GM18498 (cell line): Measurements from ENCODE around the gene SAG.
"Not testable (repeated sequence)": the region's sequence is repeated elsewhere in the genome, so short reads cannot be mapped to it uniquely, and the experiment has no call there.

ENCODE experiments used
- ATAC-seq: cut with Tn5 transposase; IDR thresholded peaks from one replicate; pipeline ENCODE4 v1.9.1; 2021; ENCODE audit warnings: mild to moderate bottlenecking, moderate library complexity; ENCODE audit not compliant: unreplicated experiment

The SAG gene

DNA sequence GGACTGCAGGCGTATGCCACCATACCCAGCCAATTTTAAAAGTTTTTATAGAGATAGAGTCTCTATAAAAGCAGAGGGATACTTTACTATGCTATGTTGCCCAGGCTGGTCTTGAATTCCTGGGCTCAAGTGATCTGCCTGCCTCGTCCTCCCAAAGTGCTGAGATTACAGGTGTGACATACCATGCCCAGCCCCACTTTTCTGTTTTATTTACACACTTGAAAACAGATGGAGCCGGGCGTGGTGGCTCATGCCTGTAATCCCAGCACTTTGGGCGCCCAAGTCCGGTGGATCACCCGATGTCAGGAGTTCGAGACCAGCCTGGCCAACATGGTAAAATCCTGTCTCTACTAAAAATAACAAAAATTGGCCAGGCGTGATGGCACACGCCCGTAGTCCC, 67.2 kb downstream of the SAG start:
- ATAC-seq = not testable (repeated sequence)

DNA sequence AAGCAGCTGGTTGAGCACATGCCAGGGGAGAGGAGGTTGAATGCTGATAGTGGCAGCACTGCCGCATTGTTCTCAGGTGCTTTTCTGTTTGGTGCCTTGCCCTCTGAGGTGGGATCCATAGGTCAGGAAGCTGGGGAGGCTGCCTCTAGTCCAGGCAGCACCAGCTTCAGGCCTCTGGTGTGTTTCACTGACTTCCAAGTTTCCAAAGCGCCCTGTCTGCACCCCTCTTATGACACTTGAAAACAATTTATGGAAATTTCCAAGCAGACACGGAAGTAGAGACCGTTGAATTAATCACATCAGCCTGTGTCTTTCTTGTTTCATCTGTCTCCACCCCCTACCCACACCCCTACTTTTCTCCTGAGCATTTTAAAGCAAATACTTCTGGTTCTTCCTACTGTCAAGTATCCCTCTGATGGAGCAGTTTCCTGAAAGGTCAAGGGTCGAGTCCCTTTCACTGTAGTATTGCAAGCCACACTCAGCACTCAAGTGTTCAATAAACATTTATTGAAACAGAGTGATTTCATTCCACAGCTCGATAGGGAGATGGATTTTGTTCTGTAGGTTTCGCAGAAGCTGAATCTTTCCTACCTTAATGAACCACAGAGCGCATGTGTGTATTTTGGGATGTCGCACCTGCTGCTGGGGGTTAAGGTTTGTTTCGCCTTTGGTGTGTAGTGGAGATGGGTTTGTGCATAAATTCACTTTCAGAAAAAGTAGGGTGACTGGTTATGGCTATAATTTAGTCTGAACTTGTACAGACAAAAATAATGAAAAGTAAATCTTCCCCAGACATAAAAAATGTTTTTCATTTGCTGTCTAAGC, 68.1 kb downstream of the SAG start:
- peak; percentile 41 for ATAC-seq

DNA sequence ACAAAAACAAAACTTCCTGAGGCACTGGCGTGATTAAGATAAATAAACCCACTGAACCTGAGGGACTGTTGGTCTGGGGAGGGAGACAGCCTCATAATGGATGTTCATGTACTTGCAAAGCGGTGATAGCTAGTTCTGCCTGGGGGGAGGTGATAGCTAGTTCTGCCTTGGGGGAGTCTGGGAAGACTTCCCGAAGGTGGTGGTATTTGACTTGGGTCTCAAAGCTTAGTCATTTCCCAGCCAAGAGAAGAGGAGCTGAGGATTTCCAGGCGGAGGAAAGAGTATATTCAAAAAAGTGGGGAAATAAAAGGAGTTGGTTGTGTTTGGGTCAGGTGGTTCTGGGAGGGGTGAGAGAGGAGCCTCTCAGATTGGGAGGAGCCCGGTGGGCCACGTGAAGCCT, 71.4 kb downstream of the SAG start:
- no peak for ATAC-seq

GRCh38 chr2:233379441-233379840, 71.8 kb downstream of the SAG start:
- ATAC-seq = no peak

DNA sequence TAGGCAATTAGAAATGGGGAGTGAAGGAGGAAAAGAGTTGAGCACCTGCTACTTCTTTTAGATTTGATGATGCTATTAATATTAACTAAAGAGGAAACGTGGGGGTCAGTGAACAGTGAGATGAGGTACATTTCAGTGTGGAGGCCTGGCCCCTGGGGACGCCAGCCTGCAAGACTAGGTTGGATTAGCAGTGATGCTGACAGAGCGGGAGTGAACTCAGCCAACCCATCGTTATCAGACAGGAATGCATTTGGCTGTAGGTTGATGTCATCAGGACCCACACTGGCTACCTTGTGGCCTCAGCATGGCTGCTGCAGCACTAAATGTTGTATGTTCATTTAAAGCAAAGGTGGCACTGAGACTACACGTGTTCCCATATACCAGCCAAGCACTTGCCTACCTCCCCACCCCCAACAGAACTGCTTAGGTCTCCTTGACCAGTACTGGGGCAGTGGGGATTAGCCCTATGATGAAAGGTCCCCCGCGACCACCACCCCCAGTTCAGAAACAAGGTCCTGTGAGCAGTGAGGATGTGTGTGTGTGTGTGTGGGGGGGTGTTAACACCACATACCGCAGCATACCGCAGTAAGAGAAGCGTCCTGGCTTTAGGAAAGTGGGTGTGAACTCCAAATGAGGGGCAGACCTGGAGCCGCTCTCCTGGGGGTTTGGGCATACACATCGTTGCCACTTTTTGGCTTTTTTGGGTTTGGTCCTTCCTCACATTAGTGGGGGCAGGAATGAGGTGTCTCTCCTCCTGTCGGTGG, 72.7 kb downstream of the SAG start:
- ATAC-seq = no peak

DNA sequence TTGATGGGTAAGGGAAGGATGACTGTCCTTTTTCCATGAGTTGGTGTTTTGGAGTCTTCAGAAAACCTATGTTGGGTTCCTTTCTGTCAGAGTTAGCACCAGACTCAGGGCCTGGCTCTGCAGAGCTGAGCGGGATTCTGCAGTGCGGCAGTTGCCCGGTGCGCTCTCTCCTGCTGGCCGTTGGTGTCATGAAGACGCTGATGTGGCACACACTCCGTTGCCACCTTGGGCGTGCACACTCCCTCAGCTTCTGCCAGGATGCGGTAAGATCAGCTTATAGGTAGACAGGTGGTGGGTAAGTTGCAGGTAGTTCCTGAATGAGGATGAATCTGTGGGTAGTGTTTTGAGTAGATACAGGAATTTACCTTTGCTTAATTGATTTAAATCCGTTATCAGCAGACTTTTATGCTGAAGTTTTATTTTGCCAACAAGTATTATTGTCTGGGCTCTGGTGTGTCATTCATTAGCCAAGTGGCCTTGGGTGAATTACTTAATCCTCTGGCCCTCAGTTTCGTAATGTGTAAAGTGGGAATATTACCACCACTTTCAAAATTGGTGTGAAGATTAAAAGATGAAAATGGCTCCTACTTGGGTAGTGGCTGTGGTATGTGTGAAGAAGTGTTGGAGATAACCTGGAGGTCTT, 73.5 kb downstream of the SAG start:
- ATAC-seq = no peak

- no peak for ATAC-seq
Measured at GRCh38 chr2:233381638-233381995, 74.0 kb downstream of the SAG start.

DNA sequence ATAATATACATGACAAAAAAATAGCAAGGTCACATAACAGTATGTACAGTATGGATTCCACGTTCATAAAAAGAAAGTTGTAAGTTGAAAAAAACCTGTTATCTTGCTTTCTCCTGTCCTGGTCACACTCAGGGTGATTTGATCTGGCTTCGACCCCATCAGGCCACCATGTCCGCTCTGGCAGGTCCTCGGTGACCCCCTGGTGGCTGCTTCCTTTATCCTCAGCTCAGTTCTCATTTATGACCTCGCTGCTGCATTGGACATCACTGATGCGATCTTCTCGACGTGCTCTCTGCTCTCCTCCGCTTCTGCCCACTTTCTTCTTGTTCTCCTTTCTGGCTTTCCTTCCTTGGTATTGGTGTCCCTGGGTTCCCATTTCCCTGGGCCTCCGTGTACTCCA, 76.4 kb downstream of the SAG start:
- ATAC-seq = no peak

GRCh38 chr2:233384811-233385488, 77.3 kb downstream of the SAG start:
- peak; percentile 10 for ATAC-seq

- peak; percentile 73 for ATAC-seq
Measured at GRCh38 chr2:233385489-233386044, 78.0 kb downstream of the SAG start.

- no peak for ATAC-seq
Measured at GRCh38 chr2:233386382-233387041, 78.9 kb downstream of the SAG start.

- no peak for ATAC-seq
Measured at GRCh38 chr2:233387225-233387624, 79.6 kb downstream of the SAG start.

- no peak for ATAC-seq
Measured at GRCh38 chr2:233387667-233388528, 80.3 kb downstream of the SAG start.

- ATAC-seq = no peak
Measured at GRCh38 chr2:233389601-233390125, 82.0 kb downstream of the SAG start.

DNA sequence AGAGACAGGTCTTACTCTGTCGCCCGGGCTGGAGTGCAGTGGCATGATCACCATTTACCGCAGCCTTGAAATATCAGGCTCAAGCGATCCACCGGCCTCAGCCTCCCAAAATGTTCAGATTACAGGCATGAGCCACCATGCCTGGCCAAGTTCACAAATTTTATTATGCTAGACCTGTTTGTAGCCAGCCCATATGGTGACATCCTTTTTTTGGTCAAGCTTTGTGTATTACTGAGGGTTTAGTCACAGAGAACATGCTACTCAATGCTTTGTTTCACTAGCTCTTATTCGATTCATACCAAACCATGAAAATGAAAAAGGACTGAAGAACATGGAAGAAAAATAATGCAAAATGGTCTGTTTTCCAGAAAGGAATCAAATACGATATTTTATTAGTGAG, 88.1 kb downstream of the SAG start:
- ATAC-seq = no peak
